SK-N-SH treated with all-trans-retinoic acid at 6 μM for 48 hours (cell line): ENCODE data around the gene SCAP.

Source experiments
- ATAC-seq: fragments of 200-7000 bp; cut with Tn5 transposase; 3 replicates; pipeline ENCODE4 v1.9.1; 2020; ENCODE audit warnings: mild to moderate bottlenecking, moderate library complexity
- ARNTL ChIP-seq: fragments of 450-650 bp; formaldehyde crosslinking; IDR thresholded peaks from 2 replicates; pipeline ENCODE4 v1.5.0; 2020; ENCODE audit warnings: low read depth, mild to moderate bottlenecking, moderate library complexity, borderline replicate concordance
- BACH2 ChIP-seq: fragments of 250-450 bp; sonication (Bioruptor Pico); IDR thresholded peaks from 2 replicates; pipeline ENCODE4 v1.9.0; 2021; ENCODE audit warnings: mild to moderate bottlenecking, borderline replicate concordance
- CSDC2 ChIP-seq: fragments of 250-450 bp; sonication (Bioruptor Pico); IDR thresholded peaks from 2 replicates; pipeline ENCODE4 v1.5.0; 2020; ENCODE audit warnings: mild to moderate bottlenecking, moderate library complexity
- ESRRG ChIP-seq: fragments of 250-450 bp; sonication (Bioruptor Pico); IDR thresholded peaks from 2 replicates; pipeline ENCODE4 v1.6.1; 2021; ENCODE audit warnings: mild to moderate bottlenecking
- GLIS3 ChIP-seq: fragments of 250-450 bp; sonication (Bioruptor Pico); IDR thresholded peaks from 2 replicates; pipeline ENCODE4 v1.5.0; 2020; ENCODE audit warnings: mild to moderate bottlenecking, moderate library complexity
- ISL1 ChIP-seq: fragments of 250-450 bp; sonication (Bioruptor Pico); IDR thresholded peaks from 2 replicates; pipeline ENCODE4 v2.1.2; 2022; ENCODE audit warnings: mild to moderate bottlenecking, moderate library complexity
- OSR1 ChIP-seq: fragments of 250-450 bp; sonication (Bioruptor Pico); IDR thresholded peaks from 2 replicates; pipeline ENCODE4 v1.8.0; 2022; ENCODE audit warnings: moderate library complexity, mild to moderate bottlenecking, inconsistent platforms
- PATZ1 ChIP-seq: fragments of 250-450 bp; sonication (Bioruptor Pico); IDR thresholded peaks from 2 replicates; pipeline ENCODE4 v1.8.0; 2020; ENCODE audit warnings: mild to moderate bottlenecking, moderate library complexity, borderline replicate concordance
- POU6F1 ChIP-seq: fragments of 250-450 bp; sonication (Bioruptor Pico); IDR thresholded peaks from 2 replicates; pipeline ENCODE4 v1.8.0; 2021; ENCODE audit warnings: low read depth, mild to moderate bottlenecking, moderate library complexity, borderline replicate concordance
- RARB ChIP-seq: fragments of 250-450 bp; sonication (Bioruptor Pico); IDR thresholded peaks from 2 replicates; pipeline ENCODE4 v1.8.0; 2021; ENCODE audit warnings: mild to moderate bottlenecking, moderate library complexity
- SNAI2 ChIP-seq: fragments of 250-450 bp; sonication (Bioruptor Pico); IDR thresholded peaks from 2 replicates; pipeline ENCODE4 v1.5.0; 2020; ENCODE audit warnings: mild to moderate bottlenecking, moderate library complexity
- TCF4 ChIP-seq: fragments of 250-450 bp; sonication (Bioruptor Pico); IDR thresholded peaks from 2 replicates; pipeline ENCODE4 v1.8.0; 2021; ENCODE audit warnings: mild to moderate bottlenecking, moderate library complexity, borderline replicate concordance
- TOX ChIP-seq: fragments of 250-450 bp; sonication (Bioruptor Pico); IDR thresholded peaks from 2 replicates; pipeline ENCODE4 v1.8.0; 2021; ENCODE audit warnings: mild to moderate bottlenecking, moderate library complexity, borderline replicate concordance
- TSHZ2 ChIP-seq: fragments of 250-450 bp; sonication (Bioruptor Pico); IDR thresholded peaks from 2 replicates; pipeline ENCODE4 v1.5.0; 2020; ENCODE audit warnings: mild to moderate bottlenecking, moderate library complexity
- ZC3H10 ChIP-seq: fragments of 250-450 bp; sonication (Bioruptor Pico); IDR thresholded peaks from 2 replicates; pipeline ENCODE4 v1.5.1; 2021; ENCODE audit warnings: mild to moderate bottlenecking, moderate library complexity
- ZNF565 ChIP-seq: fragments of 450-650 bp; formaldehyde crosslinking; conservative IDR thresholded peaks from 2 replicates; pipeline ENCODE4 v1.5.0; 2020; ENCODE audit warnings: low read depth, mild to moderate bottlenecking, moderate library complexity
- ZNF70 ChIP-seq: fragments of 450-650 bp; formaldehyde crosslinking; IDR thresholded peaks from 2 replicates; pipeline ENCODE4 v1.5.0; 2020; ENCODE audit warnings: mild to moderate bottlenecking, moderate library complexity
- ZNF8 ChIP-seq: fragments of 450-650 bp; formaldehyde crosslinking; IDR thresholded peaks from 2 replicates; pipeline ENCODE4 v1.5.0; 2020; ENCODE audit warnings: mild to moderate bottlenecking, moderate library complexity

The SCAP gene

GRCh38 chr3:47503033-47503432, 27.3 kb upstream of the SCAP start:
- no peak for TF ChIP-seq POU6F1 (CRISPR knock-in tag)
- no peak for TF ChIP-seq BACH2 (CRISPR knock-in tag)
- no peak for TF ChIP-seq ZNF70 (CRISPR knock-in tag)
- no peak for TF ChIP-seq ARNTL
- TF ChIP-seq ESRRG (CRISPR knock-in tag): no peak
- no peak for TF ChIP-seq ZNF565 (CRISPR knock-in tag)
- no peak for TF ChIP-seq ZNF8 (CRISPR knock-in tag)
- no peak for TF ChIP-seq CSDC2 (CRISPR knock-in tag)
- no peak for TF ChIP-seq ISL1 (CRISPR knock-in tag)
- no peak for TF ChIP-seq SNAI2 (CRISPR knock-in tag)
- no peak for TF ChIP-seq ZC3H10 (CRISPR knock-in tag)
- no peak for TF ChIP-seq TSHZ2 (CRISPR knock-in tag)
- no peak for ATAC-seq

GRCh38 chr3:47496892-47497291, 21.2 kb upstream of the SCAP start:
- ATAC-seq: no peak
- TF ChIP-seq PATZ1 (CRISPR knock-in tag): no peak
- TF ChIP-seq TCF4 (CRISPR knock-in tag): no peak
- no peak for TF ChIP-seq TSHZ2 (CRISPR knock-in tag)

- no peak for TF ChIP-seq ZC3H10 (CRISPR knock-in tag)
- TF ChIP-seq, all 23 proteins: peak for 0
- no peak for ATAC-seq
These were observed 20.1 kb upstream of the SCAP start for GRCh38 chr3:47495886-47496285.

GRCh38 chr3:47495111-47495510, 19.4 kb upstream of the SCAP start:
- TF ChIP-seq ARNTL (no peak), TOX (CRISPR knock-in tag) (no peak), SNAI2 (CRISPR knock-in tag) (no peak), ISL1 (CRISPR knock-in tag) (no peak)
- TF ChIP-seq, all 23 proteins: peak for 0
- ATAC-seq: no peak; the same call in 2 of the 3 replicates

- ATAC-seq: no peak
- TF ChIP-seq ZC3H10 (CRISPR knock-in tag) (no peak), OSR1 (CRISPR knock-in tag) (no peak), PATZ1 (CRISPR knock-in tag) (no peak), RARB (no peak), GLIS3 (CRISPR knock-in tag) (no peak), ARNTL (no peak), ZNF70 (CRISPR knock-in tag) (no peak), TOX (CRISPR knock-in tag) (no peak), TSHZ2 (CRISPR knock-in tag) (no peak), ZNF565 (CRISPR knock-in tag) (no peak), ZNF8 (CRISPR knock-in tag) (no peak)
These were observed 16.0 kb upstream of the SCAP start for GRCh38 chr3:47491777-47492176.
